Measurements from ENCODE around the gene UBD. TPM values are rescaled to one million over a fixed set of nuclear protein-coding genes. Genes with fewer than 3 reads are reported as not detected.

Gene UBD
- total RNA-seq, 2 donors from 2014 or later, result not detected

DNA sequence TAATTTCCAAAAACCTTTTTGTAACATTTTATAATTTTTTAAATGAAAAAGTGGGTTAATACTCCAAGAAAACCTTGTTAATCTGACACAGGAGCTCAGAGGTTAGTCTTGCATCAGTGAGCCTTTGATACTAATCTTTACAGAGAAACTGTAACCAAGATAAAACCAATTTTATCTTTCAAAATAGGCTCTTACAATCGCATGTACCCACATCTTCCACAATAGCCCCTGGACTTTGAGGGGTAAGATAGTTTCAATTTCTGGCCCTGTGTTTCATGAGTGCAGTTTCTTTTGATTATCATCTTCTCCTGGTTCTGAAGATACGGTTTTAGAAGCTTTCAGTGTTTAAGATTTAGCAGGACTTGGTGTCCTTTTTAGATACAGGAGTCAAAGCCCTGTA lies 37.3 kb downstream of the UBD start:
- Histone ChIP-seq H3K4me3 (no peak overlapping the region), H3K9me3 (no peaks in the 10 kb centered on the region), H3K36me3 (no peaks in the 10 kb centered on the region), H3K27ac (no peak overlapping the region), H3K27me3 (replicated peaks; ENCODE audit: insufficient read depth) (no peaks in the 10 kb centered on the region), H3K4me1 (ENCODE audit: control insufficient read depth in 1 of 2, low read depth in 2 of 2) (no peaks in the 10 kb centered on the region)
- DNase-seq (ENCODE audit: low spot score), result no peak
- TF ChIP-seq, protein P1, sequence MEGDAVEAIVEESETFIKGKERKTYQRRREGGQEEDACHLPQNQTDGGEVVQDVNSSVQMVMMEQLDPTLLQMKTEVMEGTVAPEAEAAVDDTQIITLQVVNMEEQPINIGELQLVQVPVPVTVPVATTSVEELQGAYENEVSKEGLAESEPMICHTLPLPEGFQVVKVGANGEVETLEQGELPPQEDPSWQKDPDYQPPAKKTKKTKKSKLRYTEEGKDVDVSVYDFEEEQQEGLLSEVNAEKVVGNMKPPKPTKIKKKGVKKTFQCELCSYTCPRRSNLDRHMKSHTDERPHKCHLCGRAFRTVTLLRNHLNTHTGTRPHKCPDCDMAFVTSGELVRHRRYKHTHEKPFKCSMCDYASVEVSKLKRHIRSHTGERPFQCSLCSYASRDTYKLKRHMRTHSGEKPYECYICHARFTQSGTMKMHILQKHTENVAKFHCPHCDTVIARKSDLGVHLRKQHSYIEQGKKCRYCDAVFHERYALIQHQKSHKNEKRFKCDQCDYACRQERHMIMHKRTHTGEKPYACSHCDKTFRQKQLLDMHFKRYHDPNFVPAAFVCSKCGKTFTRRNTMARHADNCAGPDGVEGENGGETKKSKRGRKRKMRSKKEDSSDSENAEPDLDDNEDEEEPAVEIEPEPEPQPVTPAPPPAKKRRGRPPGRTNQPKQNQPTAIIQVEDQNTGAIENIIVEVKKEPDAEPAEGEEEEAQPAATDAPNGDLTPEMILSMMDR (IDR thresholded peaks at IDR 0.05), result no peak
- no peak for ATAC-seq (ENCODE audit: insufficient number of reproducible peaks, low FRiP score, low read depth)

DNA sequence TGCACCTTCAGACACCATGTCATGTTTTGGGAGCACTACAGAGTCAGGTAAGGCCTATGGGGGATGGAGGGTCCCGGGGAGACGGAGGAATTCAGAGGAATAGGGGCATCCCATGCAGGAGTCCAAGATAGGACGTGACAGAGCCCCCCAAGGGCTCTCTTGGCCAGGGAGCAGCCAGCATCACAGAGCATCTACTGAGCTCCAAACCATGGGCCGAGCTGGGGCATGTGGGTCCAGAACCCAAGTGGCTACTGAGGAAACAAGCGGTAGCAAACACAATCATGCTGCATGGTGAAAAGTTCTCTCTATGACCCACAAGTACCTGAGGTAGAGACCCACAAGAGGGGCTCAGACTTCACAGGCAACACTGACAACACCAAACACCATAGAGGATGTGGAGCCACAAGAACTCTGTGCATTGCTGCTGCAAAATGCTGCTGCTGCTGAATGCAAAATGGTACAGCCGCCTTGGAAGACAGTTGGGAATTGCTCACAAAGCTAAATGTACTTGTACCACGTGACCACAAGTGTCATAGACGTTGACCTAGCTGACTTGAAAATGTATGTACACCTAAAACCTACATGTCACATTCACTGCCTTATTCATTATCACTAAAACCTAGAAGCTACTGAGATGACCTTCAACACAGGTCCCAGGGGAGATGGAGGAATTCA lies 38.4 kb downstream of the UBD start:
- H3K9me3 ChIP-seq, result no peaks in the 10 kb centered on the region
- ATAC-seq (ENCODE audit: insufficient number of reproducible peaks, low FRiP score, low read depth), result no peak

DNA sequence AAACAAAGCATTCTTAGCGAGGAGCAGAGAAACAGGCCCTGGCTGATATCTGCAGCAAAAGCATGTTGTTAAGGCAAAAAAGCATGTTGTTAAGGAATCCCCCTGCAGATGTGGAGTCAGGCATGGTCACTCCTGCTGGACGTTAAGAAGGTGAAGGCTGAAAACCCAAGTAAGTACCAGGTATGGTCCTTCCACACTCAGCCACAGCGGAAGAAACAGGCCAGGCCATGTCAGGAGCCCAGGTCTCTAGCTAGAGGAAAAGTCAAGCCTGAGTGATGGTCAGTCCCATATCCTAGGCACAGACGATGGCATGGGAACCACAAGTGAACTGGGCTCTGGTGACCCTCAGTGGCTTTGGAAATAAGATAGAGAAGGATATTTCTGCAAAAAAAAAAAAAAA lies 39.3 kb downstream of the UBD start:
- no peak for DNase-seq (ENCODE audit: low spot score)
- H3K4me3 ChIP-seq, result no peak overlapping the region
- no peaks in the 10 kb centered on the region for H3K36me3 ChIP-seq
- no peaks in the 10 kb centered on the region for H3K4me1 ChIP-seq (ENCODE audit: control insufficient read depth in 1 of 2, low read depth in 2 of 2)
- no peaks in the 10 kb centered on the region for H3K9me3 ChIP-seq
- H3K27ac ChIP-seq, result no peak overlapping the region
- TF ChIP-seq, protein P1 (IDR thresholded peaks at IDR 0.05), result no peak
- H3K27me3 ChIP-seq (replicated peaks; ENCODE audit: insufficient read depth), result no peaks in the 10 kb centered on the region
- ATAC-seq (ENCODE audit: insufficient number of reproducible peaks, low FRiP score, low read depth), result no peak

More for the DNA sequence above, 38.4 kb downstream of the UBD start:
- TF ChIP-seq, protein P1 (IDR thresholded peaks at IDR 0.05), result no peak
- Histone ChIP-seq H3K36me3 (no peaks in the 10 kb centered on the region), H3K4me1 (ENCODE audit: control insufficient read depth in 1 of 2, low read depth in 2 of 2) (no peaks in the 10 kb centered on the region), H3K27me3 (replicated peaks; ENCODE audit: insufficient read depth) (no peaks in the 10 kb centered on the region), H3K27ac (no peak overlapping the region), H3K4me3 (no peak overlapping the region)
- DNase-seq (ENCODE audit: low spot score), result no peak

DNA sequence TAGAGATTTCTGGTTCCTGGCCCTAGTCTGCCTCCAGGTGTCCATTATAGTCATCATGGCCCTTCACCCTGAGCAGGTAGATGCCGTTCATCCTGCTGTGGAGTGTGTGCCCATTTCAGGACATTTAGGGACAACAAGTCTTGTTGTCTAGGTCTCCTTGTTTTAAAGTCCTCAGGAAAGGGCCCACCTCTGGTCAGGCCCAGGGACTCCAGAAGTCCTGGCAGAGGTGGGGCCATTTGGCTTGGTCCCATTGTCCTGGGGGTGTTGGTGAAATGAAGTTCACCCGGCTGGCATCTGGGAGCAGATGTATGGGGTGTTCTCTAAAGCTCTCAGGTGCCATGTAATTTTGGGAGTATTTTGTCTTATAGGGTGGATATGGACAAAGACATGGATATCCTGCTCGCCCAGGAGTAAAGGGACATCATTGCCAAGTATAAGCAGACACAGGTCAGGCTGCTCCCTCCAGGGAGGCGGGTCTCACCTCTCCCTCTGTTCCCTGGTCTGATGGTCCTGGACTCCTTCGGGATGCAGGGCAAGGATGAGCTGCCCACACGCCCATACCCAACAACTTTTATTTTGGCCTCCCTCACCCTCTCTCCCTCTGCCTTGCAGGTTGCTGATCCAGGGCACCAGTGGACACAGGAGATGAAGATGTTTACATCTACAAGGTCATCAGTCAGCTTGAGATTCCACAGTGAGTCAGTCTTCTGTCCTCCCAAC lies 40.1 kb downstream of the UBD start:
- Histone ChIP-seq H3K36me3 (no peaks in the 10 kb centered on the region), H3K4me3 (no peak overlapping the region), H3K27ac (no peak overlapping the region), H3K27me3 (replicated peaks; ENCODE audit: insufficient read depth) (no peaks in the 10 kb centered on the region), H3K9me3 (no peaks in the 10 kb centered on the region), H3K4me1 (ENCODE audit: control insufficient read depth in 1 of 2, low read depth in 2 of 2) (no peaks in the 10 kb centered on the region)
- TF ChIP-seq, protein P1 (IDR thresholded peaks at IDR 0.05), result no peak
- no peak for ATAC-seq (ENCODE audit: insufficient number of reproducible peaks, low FRiP score, low read depth)
- DNase-seq (ENCODE audit: low spot score), result no peak

DNA sequence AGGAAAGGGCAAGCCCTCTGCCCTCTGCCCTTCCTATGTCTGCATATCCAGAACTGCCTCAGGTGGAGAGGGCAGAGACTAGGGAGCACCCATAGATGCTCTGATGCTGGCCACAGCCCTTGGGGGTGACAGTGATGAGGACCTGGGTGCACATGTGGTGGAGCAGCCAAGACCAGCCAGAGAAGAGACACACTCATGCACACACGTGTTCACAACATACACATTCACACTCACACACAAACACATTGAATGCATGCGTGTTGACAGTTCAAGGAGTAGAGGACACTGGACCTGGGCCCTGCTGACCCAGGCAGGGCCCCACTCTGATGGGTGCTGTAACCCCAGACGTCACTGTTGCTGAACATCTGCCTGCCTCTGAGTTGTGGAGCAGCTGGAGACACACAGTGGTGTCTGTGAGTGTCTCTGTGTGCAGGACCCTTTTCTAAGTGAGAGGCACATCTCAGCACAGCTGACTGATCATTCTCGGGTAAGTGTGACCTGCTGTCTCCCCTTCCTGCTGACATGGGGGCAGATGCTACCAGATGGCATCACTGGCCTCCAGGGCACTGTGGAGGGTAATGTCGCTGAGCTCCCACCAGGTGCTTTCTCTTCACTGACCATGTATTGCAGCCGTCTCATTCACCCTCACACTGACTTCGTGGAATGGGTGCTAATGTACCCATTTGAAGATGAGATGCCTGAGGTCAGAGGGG lies 41.6 kb downstream of the UBD start:
- H3K27me3 ChIP-seq (replicated peaks; ENCODE audit: insufficient read depth), result no peaks in the 10 kb centered on the region
- no peaks in the 10 kb centered on the region for H3K36me3 ChIP-seq
- H3K27ac ChIP-seq, result no peak overlapping the region
- TF ChIP-seq, protein P1 (IDR thresholded peaks at IDR 0.05), result no peak
- DNase-seq (ENCODE audit: low spot score) (no peak), ATAC-seq (ENCODE audit: insufficient number of reproducible peaks, low FRiP score, low read depth) (no peak)
- no peak overlapping the region for H3K4me3 ChIP-seq
- no peaks in the 10 kb centered on the region for H3K4me1 ChIP-seq (ENCODE audit: control insufficient read depth in 1 of 2, low read depth in 2 of 2)
- no peaks in the 10 kb centered on the region for H3K9me3 ChIP-seq
